ENCODE measurements around the gene PCMTD2.
"Not testable (repeated sequence)": the region's sequence is repeated elsewhere in the genome, so short reads cannot be mapped to it uniquely, and the experiment has no call there.

Gene PCMTD2

DNA sequence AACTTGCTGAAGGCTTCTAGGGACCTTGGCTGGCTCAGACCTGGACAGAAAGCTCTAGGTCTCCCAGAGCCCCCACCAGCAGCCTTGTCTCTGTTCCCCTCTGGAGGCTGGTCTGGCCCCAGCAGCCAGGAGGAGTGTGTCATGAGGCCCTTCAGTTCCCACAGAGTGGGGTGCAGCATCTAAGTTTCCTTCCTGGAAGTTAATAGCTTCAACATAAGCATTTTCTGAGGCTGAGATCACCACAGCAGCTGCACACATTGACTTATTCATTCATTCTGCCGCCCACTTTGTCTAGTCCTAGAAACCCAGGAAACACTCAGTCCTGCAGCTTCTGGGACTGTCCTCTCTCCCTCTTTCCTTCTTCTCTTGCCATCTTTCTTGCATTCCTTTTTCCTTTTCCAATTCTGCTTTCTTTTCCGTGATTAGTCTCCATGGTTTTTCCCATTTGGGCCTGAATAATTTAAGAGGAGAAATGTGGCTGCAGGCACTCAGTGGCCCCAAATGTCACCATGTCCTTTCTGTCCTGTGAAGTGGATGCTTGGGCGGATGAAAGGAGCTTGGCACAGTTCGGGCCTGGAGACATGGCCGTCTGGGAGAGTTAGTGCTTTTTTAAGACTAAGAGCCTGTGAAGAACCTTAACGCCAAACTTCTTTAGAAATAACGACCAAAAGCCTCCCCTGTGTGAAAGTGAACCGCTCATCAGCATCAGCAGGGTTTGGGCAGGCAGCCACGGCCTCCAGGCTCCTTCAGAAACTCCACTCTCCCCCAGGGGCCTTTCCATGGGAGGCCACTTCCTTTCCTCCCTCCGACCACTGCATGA is 31.0 kb upstream of the PCMTD2 start:
- no peak for DNase-seq (ENCODE audit: low spot score)

DNA sequence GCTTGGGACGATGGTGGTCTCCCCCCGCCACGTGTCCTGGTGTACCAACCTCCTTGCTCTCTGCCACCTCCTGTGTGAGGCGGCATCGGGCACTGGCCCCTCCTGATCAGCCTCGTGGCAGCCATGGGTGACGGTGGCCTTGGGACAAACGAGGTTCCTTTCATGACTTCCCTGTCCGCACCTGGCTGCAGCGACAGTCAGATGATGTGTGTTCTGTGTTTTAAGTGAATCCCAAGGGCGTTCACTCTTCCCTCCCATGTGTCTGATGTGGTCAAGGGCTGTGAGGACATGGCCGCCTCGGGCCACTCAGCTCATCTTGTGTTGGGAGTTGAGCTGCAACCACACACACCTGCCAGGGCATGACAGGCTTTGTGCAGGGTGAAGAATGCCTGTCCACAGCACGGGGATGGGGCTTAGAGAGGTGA is 30.4 kb upstream of the PCMTD2 start:
- no peak for DNase-seq (ENCODE audit: low spot score)

DNA sequence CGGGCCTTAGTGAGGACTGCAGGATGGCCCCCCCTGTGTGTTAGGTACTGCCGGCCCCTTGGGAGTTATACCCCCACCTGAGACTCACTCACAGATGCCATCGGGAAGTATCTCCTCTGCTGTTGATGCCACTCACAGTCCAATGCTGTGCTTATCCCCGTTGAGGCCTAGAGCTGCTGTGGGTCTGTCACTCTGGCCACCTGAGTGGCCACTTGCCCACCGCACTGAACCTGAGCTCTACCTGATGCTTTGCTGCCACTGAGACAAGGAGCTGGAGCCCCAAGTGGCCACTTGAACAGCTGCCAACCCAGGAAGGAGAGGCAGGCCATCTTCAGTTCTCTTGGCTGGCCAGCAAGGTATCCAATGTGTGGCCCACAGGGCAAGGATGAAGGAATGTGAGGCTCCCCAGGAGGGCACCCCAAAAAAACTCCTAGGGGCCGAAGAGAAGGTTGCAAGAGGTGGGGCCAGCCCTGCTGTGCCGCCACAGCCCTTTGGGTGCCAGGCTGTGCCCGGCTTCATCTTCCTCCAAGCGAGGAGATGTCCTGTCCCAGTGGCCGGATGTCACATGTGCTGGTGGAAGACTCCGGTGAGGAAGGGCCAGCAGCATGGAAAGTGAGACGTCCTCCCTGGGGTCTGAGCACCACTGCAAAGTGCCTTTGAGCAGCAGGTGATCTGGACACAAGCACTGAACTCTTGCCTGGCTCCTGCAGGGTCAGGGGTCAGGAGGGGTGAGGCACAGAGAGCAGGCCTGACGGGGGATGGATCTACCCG is 29.5 kb upstream of the PCMTD2 start:
- DNase-seq (ENCODE audit: low spot score), result no peak

DNA sequence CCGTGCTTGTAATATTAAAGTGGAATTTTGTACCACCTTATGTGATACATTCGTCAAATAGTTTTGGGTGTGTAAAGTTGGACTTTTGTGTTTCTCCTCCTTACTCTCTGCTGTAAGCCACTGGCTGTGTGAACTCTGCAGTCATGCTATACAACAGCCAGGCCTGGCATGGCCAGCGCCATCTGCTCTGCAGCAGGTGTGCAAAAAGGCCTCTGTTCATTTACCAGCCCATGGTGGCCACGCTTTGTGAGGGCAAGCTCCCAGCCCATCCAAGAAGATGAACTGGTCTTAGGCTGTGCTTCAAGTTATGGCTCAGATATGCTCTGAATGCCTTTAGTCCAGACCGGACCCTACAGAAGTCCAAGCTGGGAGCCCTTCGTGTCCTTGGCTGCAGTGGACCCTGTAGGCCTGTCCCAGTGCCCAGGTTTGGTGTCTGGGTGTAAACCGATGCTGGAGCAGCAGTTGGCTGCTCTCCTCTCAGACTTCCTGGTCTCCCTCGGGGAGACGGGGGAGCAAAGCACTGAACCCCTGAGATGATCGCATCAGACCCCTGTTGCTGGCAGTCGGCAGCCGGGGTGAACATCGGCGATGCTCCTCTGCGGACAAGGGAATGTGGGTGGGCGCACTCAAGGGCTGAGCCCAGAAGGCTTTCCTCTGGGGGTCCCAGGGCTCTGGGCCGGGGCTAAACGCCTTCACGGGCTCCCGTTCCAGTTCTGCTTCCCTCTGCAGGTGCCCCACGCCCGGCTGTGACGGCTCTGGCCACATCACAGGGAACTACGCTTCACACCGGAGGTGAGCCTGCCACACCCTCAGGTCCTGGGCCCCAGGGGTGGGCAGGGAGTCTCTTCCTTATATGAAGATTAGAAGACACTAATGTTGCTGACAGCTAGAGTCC is 28.6 kb upstream of the PCMTD2 start:
- DNase-seq (ENCODE audit: low spot score), result no peak

DNA sequence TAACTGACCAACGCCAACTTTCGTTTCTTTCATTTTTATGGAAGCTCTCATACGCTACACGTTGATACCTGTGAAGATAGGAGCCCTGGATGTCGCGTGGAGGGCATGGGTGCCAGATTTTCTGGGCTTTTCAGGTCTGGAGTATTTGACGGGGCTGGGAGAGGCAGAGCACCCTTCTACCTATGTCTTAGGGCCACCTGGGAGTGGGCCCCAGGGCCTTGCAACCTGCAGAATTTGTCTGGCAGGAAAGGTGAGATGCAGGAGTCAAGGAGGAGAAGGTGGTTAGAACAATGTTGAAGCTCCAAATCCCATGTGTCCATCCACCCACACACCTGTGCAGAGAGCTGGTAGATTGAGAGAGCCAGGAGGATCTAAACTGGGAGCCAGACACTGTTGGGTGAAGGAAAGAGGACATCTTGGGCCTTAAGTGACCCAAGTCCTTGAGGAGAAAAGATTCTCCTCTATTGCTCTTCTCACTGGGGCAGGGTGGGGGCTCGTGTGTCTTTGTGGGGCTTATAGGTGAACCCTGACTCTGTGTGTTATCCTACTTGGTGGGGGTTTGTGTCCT is 27.4 kb upstream of the PCMTD2 start:
- DNase-seq (ENCODE audit: low spot score), result no peak

DNA sequence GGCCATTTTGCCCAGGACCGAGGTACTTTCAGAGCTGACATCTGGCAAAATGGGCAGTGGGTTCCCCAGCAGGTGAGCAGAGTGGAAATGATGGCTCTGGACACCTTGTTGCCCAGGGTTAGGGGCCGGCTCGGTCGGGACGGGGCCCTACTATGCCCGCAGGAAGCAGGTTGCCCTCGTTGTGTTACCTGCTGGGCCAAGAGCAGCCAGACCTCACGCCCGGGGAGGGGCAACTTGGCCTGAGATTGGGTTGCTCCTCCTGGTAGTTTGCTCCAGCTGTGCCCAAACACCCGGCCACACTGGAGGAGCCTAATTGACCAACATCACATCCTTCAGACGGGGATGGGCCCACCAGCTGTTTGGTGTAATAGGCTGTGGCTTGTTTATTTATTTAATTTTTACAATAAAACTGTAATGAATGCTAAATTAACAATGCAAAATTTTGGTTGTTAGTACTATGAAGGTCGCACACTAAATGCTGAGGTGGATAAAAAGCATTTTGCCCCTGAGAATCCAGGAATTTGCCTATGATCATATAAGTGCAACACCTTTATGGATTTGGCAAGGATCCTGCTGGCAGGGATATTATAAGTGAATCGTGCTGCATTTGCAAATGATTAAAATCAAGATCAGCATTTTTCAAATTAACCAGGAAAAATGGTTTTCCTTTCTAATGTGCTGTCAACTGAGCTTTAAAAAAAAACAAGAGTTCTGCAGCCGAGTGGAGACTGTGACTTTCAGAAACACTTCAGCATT is 26.6 kb upstream of the PCMTD2 start:
- DNase-seq (ENCODE audit: low spot score), result no peak

DNA sequence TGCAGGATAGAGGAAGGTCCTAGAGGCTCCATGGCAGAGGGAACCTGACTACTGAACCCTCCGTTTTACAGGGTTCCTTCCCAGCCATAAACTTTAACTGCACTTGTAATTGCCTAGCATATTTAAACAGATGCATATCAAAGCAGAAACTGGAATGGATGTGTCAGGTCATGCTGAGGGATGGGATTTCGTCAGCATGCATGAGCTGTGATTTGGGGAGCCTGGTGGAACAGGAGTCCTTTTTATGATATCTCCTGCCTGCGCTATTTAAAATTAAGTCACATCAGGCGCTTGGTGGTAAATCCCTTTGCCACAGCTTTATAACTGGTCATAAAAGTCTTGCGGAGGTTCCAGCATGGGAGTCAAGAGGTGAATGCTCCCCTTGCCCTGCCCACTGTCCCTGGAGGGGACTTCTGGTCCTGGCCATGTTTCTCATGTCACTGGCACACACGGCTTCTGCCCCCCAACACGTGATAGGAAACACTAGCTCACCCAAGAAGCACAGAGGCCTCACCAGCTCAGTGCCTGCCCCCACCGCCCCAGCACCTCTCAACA is 26.0 kb upstream of the PCMTD2 start:
- no peak for DNase-seq (ENCODE audit: low spot score)

DNA sequence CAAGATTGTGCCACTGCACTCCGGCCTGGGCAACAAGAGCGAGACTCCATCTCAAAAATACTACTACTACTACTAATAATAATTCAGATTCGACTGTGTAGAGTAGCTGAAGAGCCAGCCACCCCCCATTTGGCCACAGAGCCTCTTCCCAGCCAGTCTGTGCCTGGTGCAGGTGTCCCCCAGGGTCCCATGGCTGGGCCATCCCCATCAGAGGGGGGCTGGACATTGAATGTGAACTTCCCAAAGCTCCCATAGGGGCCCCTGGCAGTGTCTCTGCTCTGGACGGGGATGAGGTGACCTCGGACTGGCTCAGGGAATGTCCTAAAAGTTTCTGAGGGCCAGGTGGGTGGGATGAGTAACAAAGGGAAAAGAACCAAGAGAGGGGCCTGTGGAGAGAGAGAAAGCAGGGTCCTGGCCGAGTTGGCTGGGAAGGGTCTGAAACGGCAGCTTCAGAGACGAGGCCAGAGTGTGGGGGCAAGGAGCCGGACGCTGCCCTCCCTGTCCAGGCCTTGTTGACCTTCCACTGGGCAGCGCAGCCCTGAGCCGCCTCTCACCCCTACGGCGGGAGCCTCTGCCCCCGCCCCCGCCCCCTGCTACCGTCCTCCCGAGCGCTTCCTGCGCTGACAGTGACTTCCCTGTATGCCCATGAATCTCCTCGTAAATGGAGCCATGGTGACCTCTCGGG is 24.9 kb upstream of the PCMTD2 start:
- DNase-seq (ENCODE audit: low spot score), result no peak

DNA sequence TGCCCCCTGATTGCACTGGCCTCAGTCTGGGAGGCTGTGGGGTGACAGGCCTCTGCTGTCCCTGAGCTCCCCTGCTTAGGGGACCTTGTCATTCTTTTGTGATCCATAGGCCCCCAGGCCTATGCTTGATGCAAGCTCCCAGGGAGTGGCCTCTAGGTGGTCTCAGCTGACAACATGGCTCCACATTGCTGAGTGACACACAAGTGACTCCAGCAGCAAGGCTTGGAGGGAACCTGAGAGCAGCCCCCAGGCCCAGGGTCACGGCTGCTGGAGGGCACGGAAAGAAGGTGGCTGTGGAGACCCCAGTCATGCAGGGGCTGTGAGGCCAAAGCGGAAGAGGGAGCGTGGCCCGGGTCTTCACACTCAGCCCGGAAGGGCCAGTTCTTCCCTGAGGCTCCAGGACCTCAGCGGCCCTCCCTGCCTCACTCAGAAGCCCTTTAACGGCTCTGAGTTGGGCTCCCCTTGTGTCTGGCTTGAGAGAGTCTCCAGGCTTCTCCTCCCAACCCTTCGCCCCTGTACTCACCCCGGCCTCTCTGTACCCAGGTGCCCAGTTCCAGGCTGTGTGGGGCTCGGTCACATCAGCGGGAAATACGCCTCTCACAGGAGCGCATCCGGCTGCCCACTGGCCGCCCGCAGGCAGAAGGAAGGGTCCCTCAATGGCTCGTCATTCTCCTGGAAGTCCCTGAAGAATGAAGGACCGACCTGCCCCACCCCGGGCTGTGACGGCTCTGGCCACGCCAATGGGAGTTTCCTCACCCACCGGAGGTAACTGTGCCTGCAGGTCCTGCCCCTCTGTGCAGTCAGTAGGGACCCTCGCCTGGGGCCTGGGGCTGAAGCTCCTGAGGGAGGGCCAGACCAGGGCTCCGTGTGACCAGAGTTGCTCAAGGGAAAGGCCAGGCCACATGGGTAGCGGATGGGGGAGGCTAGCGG is 23.7 kb upstream of the PCMTD2 start:
- DNase-seq (ENCODE audit: low spot score), result no peak

DNA sequence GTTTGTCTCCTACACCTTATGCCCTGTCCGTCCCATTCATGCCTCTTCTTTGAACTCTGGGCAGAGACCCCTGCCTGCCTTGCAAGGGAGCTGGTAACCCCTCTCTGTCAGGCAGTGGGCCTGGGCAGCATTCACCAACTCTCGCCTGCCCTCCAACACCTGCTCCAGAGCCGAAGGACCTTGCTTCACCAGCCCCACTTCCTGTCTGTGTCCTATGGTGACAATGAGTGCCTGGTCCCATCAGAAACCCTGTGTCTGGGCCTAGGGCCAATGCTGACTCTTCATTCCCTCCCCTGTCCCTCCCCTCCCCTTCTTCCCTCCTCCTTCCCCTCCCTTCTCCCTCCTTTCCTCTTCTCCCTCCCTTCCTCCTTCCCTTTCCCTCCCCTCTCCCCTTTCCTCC is 22.8 kb upstream of the PCMTD2 start:
- no peak for DNase-seq (ENCODE audit: low spot score)

DNA sequence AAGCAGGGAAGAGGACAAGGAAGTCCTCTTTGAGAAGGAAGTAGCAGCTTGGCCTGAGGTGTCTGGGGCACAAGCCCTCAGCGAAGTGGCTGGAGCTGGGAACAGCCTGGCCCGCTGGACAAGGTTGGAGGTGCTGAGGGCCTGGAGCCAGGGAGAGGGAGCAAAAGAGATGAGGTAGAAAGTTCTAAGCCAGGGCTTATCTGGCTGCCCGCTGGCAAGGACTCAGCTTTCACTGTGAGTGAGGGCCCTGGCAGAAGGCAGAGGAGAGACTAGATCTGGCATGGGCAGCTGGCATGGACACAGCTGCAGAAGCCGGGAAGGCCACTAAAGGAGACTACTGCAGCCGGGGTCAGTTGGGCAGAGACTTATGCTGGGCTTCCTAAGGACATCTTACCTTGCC is 21.8 kb upstream of the PCMTD2 start:
- DNase-seq (ENCODE audit: low spot score), result no peak

DNA sequence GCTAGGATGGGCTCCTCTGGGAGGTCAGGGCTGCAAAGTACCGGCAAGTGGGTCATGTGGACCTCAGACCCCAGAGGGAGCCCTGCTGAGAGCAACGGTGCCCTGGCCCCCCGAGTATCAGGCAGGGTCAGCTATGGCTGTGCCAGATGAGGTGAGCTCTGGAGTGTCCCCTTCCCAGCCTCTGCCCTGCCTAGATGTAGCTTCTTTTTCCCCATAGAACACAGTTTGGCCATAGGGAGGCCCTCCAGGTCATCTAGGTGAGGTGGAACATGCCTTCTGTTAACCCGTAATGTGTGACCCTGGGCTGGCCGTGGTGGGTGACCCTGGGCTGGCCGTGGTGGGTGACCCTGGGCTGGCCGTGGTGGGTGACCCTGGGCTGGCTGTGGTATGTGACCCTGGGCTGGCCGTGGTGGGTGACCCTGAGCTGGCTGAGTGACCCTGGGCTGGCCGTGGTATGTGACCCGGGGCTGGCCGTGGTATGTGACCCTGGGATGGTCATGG is 21.2 kb upstream of the PCMTD2 start:
- DNase-seq (ENCODE audit: low spot score), result no peak

DNA sequence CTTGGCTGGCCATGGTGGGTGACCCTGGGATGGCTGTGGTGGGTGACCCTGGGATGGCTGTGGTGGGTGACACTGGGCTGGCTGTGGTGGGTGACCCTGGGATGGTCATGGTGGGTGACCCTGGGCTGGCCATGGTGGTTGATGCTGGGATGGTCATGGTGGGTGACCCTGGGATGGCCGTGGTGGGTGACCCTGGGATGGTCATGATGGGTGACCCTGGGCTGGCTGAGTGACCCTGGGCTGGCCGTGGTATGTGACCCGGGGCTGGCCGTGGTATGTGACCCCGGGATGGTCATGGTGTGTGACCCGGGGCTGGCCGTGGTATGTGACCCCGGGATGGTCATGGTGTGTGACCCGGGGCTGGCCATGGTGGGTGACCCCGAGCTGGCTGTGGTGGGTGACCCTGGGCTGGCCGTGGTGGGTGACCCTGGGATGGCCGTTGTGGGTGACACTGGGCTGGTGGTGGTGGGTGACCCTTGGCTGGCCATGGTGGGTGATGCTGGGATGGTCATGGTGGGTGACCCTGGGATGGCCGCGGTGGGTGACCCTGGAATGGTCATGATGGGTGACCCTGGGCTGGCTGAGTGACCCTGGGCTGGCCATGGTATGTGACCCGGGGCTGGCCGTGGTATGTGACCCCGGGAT is 20.5 kb upstream of the PCMTD2 start:
- DNase-seq (ENCODE audit: low spot score), result not testable (repeated sequence)

DNA sequence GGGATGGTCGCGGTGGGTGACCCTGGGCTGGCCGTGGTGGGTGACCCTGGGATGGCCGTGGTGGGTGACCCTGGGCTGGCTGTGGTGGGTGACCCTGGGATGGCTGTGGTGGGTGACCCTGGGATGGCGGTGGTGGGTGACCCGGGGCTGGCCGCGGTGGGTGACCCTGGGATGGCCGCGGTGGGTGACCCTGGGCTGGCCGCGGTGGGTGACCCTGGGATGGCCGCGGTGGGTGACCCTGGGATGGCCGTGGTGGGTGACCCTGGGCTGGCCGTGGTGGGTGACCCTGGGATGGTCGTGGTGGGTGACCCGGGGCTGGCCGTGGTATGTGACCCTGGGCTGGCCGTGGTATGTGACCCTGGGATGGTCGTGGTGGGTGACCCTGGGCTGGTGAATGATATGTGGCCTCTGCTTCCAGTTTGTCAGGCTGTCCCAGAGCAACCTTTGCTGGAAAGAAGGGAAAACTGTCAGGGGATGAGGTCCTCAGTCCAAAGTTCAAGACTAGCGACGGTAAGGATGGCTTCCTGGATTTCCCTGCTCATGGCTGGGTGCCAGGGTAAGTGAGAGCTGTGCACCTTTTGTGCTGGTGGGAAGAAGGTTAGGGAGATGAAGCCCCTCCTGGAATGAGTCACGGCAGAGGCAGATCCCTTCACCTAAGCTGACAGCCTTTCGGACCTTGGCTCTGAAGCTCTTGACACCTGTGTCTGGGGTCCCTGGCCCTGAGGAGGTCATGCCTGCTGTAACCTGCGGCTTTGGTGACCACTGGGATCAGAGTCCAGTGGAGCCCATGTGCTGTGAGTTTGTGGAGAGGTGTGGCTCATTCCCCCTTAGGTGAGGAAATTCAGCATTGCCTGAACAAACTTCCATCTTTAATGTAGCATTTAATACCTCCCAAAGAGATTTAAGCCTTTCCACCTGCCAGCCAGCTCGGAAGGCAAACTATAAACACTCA is 19.1 kb upstream of the PCMTD2 start:
- DNase-seq (ENCODE audit: low spot score), result no peak

DNA sequence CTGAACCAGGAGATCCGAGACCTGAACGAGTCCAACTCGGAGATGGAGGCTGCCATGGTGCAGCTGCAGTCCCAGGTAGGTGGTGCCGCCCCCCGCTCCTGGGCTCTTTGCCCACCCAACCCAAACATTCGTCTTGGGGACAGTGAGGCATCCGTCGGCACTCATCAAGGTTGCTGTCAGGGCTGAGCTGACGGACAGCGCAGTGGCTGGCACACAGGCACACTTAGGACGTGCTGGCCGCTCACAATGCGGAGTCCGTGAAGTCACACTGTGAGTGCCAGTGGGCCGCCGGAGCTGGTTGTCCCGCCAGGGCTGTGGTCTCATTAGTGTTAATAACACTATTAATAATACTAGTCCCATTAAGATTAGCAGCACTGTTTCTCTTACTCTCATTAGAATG is 18.2 kb upstream of the PCMTD2 start:
- no peak for DNase-seq (ENCODE audit: low spot score)

DNA sequence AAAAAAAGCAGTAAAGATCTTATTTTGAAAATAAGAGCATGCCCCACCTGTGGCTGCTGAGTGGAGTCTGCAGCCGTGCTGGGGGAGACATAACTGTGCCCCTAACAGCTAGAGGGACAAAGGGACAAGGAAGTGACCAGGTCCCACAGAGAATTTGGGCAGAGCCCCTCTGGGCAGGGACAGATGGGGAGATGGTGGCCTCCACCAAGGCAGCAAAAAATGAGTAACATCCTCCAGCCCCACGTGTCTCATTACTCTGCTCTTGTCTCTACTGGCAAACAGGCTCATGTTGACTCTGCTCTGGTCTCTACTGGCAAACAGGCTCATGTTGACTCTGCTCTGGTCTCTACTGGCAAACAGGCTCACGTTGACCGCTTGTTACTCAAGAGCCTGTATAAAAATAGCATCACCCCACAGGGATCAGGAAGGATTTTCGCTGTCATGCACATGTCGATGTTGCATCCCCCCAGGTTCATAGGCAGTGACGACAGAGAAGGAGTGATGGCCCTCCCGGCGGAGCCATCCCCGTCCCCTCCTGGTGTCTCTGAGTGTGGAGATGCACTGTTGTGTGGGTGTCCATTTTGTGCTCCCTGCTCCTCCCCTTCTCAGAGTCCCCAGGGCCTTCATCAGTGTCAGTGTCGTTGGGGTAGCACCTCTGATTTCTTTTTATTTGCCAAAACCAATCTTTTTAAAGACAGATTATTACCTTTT is 17.3 kb upstream of the PCMTD2 start:
- DNase-seq (ENCODE audit: low spot score), result no peak

All from activated CD4-positive, alpha-beta T cell treated with anti-CD3 and anti-CD28 coated beads, Interleukin-2, Interleukin-4, amounts not matched to agents 100 ng/mL and 50 ng/mL, durations not matched to agents 16 hours and 8 hours (primary cell).